C1 segment of cervical spinal cord (tissue), 14 donors: ENCODE measurements around the gene TGM5.
"Not testable (repeated sequence)": the region's sequence is repeated elsewhere in the genome, so short reads cannot be mapped to it uniquely, and the experiment has no call there.

Source experiments
- DNase-seq, 14 donors: peaks; one replicate each; lab custom pipeline; 2025; lab: John Stamatoyannopoulos, UW

Gene TGM5

DNA sequence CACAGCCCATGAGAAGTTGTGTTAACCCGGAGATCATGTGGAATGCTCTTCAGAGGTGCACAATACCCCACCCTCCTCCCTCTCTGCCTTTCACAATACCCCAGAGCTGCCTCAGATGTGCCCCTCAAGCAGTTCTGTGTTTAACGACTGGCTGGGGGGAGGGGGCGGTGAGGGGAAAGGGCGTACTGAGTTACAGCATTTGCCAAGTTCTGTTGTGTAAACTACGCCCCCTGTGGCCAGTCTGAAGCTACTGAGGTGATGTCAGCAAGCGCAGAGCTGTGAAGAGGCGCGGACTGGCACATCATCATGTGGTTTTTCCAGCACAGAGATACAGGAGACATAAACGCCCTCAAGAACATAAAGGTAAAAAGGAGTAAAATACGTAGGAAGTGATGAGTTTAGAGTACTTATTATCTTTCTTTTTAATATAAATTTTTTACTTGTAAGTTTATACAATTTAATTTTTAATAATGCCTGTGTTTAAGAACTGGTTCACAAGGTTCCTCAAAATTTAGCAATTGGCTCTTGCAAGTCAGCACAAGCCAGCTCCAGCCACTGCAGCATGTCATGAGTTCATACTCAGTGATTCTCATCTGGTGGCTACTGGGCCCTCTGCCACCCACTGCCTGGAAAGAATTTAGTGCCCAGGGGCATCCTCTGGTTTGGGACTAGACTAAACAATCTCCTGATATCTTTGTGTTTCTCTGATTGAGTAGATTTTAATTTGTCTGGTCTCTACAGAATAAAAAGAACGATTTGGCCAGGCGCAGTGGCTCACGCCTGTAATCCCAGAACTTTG, 47.6 kb downstream of the TGM5 start:
- DNase-seq, result no peak

DNA sequence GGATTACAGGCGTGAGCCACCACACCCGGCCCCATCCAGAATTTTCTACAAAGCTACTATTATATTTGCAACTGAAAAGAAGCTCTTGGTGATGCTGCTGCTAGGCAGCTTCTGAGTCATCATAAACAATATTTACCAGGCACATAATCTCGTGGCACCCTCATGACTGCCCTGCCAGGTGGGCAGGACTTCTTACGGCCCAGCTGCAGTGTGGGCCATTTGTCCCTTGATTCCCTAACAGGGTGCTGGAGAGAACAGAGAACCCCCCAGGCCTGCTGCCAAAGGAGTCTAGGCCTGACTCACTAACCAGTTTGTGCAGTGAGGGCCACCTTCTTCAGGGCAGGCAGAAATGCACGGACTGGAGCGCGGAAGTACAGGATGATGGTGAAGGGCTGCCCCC, 50.8 kb downstream of the TGM5 start:
- DNase-seq, result no peak

DNA sequence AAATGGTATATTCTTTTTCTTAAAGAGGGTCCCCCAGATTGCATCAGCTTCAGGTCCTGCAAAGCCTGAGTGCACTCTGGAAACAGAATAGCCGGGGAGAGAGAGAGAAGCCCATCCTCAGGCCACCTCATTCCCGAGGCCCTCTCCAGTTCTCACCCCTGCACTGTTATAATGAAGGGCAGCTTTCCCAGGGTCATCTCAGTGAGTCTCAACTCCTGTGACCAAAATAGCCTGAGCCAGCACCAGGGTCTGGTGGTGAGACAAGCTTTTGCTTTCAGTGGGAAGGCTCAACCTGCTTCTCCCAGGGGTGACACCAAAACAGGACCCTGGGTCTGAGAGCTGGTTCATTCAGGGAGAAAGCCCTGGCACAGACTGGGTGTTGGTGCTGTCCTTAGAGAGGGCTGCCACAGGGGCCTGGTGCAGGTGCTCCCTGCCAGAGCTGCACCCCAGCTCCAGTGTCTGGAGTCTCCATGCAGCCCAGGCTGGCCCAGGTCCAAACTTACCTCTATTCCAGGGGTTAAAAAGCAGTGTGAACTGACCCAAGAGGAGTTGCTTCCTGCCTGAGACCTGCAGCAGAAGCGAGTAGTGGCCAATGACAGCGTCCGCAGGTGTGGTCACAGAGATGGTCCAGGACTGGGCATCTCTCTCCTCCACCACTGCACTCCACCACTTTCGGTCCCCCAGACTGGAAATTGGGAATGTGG, 52.0 kb downstream of the TGM5 start:
- no peak for DNase-seq

DNA sequence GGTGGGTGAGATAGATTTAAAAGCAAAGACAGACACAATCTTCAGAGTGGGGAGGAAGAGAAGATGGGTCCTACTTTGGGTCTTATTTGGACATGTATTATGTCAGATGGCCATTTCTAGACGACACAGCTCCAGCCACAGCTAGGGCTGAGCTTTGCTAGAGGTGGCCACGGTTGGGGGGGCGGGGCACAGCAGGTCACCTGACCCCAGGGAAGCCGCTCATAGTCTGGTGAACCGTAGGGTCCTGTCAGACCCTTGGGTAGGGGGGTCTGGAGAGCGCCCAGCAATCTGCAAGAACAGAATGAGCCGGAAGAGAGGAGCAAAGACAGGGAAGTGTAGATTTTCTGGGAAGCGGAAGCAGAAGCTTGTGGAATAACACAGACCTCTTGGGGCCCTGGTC, 52.6 kb downstream of the TGM5 start:
- no peak for DNase-seq

DNA sequence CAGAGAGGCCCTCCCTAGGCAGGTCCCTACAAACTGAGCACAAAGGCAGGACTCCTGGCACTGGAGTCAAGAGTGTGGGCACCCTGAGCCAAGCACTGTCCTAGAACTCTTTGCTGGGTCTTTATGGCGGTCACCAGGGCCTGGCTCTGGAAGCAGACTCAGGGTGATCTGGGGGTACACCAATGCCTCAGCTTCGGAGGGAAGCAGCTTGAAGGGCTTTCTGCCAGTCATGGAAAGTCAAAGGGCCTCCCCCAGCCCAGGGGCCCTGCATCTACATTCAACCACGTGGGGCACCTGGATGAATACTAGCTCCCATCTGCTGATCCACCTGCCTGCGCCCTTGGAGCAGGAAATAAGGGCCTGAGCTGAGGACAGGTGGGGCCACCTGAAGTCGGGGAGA, 53.3 kb downstream of the TGM5 start:
- DNase-seq, result no peak

DNA sequence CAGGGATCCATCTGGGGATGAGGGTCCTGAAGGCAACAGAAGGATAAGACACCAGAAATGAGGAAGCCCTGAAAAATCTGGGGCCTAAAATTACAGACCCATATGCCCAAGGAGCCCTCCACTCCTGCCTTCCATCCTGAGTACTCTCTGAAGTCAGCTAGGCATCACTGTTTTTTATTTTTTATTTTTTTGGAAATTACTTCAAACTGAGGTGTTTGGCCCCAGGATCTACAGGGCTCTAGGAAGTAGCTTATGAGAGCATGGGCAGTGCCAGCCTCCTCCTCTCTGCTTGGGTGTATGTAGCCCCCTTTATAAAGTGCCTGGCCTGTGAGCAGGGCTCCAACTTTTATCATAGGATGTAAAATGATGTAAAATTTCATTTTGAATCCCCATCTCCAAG, 53.8 kb downstream of the TGM5 start:
- no peak for DNase-seq

DNA sequence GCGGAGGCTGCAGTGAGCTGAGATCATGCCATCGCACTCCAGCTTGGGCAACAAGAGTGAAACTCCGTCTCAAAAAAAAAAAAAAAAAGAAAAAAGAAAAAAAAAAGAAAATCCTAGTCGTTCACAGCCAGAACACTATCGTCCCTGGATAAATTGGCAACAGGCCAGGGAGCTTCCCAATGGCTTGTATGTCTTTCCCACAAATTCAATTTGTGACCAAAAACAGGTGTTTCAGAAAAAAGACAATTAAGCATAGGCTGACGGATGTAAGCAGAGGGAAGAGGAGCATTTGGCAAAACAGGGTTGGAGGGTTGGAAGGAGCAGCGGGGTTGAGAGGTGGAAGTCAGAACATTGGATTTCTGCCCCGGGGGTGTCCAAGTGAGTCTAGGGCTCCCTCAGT, 54.4 kb downstream of the TGM5 start:
- DNase-seq, result no peak

DNA sequence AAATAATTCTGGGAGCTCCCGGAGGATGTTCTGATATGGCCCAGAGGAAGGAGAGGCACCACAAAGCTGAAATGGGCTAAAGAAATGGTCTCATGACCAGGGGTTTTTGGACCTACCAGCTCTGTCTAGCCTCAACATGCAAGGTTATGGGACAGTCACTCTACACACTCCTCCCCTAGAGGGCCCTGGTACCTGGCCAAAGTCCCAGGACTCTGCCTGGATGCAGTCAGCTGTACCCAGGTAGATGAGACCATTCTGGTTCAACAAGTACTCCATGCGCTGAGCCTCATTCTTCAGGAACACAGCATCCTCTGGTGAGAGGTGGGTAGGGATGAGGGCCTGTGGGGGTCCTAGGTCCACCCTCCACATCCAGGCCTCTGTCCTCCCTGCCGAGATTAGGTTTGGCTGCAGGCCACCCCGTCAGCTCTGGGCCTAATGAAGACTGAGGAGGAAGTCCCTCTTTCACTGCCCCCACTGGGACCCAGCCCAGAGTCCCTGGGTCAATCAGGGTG, 55.4 kb downstream of the TGM5 start:
- no peak for DNase-seq

DNA sequence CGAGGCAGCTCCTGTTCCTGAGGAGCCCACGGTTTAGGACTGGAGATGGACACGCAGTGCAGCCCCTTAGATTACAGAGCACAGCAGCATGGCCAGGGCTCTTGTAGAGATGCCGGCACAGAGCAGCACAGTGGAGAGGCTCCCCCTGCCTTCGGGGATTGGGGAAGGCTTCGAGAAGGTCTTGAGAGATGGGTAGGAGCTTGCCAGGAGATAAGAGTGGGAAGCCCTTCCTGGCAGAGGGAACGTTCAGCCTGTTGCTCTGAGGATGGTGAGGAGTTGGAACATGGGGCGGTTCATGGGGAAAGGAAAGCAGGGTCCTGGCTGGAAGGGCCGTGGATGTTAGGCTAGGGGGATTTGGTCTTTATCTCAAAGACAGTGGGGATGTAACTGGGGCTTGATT, 55.9 kb downstream of the TGM5 start:
- DNase-seq, result no peak

DNA sequence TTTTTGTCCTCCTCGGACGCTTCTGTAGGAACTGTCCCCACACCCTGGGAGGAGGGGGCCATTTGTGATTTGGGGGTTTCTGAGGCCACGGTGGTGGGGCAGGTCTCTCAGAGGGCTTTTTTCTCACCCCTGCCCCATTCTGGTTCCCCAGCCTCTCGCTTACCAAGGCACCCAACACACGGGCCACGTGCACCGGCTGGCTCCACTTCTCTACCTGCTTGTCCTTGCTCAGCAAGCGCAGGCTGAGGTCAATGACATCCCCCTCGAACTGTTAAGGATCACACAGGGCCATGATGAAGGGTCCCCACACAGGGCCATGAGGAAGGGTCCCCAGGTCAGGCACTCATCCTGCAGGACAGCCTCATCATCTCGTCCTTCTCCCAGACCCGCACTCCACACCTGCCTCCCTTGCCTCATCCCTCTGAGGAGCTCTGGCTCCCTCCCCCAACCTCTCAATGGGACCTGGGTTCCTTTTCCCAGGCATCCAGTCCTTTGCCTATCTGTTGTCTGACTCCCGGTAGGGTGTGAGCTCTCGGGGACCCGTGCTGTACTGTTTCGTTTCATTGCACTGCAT, 56.5 kb downstream of the TGM5 start:
- no peak for DNase-seq

DNA sequence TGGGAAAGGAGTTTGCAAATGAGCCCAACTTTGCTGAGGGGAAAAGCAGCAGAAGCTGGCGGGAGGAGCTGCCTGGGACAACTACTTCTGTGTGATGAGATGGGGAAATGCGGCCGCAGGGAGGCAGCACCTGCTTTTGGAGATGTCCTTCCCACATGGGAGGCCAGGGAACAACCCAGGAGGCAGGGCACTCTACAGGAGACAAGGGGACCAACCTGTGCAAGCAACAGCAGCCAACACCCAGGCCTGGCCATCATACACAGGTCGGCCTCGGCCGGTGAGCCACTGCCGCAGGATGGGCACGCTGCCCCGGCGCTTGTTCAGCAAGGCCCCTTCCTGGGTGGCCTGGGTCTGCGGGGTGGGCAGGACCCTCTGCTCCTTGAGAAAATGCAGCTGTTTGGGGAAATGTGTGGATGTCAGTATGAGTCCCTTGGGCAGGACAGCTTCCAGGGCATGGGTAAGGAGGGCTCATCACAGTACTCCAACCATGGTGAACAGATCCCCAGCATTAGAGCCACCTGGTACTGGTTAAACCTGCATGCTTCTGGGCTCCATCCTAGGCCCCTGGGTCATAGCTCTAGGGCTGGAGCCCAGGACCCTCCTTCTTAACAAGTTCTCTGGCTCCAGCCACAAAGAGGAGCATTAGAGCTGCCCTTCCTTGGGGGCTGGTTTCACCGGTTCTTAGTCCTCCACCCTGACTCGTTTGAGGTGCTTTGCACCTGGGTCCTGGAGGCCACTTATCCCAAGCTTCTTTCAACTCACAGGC, 57.5 kb downstream of the TGM5 start:
- no peak for DNase-seq

DNA sequence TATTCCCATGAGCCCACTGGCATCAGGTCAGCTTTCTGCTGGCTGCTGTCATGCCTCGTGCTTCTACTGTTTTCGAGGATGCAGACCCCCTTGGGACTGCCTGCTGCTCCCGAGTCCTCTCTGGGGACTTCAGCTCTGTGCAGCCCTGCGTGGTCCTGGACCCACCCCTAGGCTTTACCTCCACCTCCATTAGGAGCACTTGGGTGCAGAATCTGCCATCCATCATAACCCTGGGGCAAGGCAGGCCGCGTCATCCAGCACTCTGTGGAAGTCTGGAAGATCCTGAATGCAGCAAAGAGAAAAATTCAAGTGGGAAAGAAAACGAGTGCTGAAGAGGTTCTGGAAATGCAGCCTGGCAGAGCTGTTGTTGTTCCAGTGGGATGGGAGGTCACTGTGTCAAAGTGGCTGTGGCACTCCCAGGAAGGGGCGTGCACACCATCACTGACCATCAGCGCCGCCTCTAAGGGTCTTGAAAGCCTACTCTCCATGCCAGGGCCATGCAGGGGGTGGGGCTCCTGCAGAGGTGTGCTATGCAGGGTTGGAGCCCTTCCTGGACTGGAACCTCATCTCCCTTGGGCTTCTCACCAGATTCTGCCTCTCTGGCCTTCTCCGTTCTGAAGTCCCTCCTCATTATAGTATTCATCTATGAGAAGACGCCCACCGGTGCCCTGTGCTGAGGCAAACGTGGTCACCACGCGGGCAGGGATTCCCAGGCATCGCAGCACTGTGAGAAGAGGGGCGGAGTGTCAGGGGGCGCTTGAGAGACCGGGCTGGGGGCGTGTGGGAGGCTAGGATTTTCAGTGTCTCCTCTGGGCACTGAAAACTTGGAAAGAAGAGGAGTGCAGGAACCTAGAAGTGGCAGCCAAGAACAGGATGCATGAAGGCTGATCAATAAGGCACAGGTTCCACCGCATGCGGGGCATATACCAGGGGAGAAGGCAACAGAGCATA, 58.4 kb downstream of the TGM5 start:
- DNase-seq, result no peak

DNA sequence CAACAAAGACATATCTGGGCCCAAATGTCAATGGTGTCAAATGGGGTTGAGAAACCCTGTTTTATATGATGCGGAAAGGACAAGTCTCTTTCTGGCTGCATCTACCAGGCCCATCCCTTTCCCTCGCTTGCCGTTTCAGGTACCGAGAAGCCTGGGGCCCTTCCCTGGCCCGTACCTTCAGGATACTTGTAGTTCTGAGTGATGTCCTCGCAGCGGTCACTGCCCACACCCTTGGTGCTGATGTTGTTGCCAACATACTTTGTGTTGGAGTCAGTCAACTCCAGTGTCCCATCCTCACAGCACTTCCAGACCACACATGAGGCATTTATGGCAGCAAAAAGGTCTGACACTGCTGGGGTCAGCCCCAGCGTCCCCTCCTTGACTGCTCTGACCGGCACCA, 59.7 kb downstream of the TGM5 start:
- no peak for DNase-seq

DNA sequence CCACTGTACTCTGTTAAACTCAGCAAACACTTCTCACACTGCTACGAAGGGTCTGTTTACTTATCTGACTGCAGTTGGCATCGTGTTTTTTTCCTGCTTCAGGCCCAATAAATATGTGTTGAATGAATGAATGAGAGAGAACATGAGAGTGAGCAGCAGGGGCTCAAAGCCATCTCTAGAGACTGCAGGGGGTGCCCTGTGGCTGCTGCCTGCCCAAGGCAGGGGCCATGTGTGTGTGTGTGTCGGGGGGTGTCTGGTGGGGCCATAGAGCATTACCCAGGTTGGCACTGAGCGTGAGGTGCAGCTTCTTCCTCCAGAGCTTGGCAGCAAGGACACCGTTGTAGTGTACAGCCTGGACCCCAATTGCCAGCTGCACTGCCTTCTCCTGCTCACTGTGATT, 60.7 kb downstream of the TGM5 start:
- DNase-seq, result no peak

DNA sequence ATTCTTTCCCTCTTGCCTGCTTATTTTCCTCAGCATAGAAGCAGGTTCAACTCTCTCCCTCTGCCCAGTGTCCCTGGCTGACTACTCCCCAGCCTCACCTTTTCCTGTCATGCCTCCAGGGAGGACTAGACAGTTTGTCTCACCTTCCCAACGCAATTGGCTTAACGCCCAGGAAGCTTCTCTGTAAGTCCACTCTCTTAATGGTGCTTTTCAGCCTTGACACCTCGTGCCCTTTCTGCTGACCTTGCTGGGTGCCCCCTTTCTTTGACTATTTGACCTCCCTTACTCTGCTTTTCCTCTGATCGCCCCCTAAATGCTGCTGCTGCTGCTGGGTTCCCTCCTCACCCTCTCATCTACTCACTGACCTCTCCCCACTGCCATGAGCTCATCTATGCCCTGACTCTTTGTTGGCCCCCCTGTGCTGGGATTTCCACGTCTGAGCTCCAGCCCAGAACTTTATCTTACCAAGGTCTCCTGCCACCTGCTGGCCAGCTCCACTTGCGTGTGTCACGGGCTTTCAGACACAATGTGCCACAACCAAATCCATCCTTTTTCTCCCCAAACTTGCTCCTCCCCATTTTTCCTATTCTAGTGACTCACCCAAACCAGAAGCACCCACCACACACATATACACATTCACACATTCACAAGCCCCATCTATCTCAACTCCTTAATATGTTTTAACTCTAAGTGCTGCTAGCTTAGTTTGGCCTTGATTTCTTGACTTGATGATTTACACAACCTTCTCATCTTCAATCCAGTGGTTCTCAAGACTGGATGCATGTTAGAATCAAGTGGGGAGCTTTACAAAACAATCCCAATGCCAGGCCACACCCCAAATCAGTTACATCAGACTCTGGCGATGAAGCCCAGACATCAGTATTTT, 62.5 kb downstream of the TGM5 start:
- peak in 2 of 14 donors; percentile 4 to 11 for DNase-seq

DNA sequence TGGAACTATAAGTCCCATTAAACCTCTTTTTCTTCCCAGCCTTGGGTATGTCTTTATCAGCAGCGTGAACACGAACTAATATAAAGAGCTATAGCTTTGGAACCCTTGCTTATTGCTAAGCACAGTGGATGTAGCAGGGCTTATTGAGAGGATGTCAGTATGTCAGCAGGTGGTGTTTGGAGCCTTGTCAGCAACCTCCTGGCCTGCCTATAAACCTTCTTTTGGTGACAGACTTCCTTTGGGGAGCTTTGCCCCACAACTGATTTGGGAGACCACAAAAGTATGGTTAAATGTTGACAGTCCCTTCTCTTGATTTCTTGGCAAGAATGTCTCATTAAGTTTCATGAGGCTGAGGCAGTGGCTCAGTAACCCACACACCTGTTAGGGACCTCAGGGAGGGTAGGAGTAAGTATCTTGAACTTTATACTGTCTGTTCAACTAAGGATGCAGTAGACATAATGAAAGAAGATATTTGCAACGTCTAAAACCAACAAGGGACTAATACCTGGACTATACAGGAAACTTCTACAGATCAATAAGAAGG, 66.7 kb downstream of the TGM5 start:
- DNase-seq, result no peak

DNA sequence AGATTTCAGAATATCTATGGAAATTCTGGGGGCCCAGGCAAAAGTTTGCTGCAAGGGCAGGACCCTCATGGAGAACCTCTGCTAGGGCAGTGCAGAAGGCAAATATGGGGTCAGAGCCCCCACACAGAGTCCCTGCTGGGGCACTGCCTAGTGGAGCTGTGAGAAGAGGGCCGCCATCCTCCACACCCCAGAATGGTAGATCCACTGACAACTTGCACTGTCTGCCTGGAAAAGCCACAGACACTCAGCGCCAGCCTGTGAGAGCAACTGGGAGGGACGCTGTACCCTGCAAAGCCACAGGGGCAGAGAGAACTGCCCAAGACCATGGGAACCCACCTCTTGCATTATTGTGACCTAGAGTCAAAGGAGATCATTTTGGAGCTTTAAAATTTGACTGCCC, 67.7 kb downstream of the TGM5 start:
- no peak for DNase-seq

DNA sequence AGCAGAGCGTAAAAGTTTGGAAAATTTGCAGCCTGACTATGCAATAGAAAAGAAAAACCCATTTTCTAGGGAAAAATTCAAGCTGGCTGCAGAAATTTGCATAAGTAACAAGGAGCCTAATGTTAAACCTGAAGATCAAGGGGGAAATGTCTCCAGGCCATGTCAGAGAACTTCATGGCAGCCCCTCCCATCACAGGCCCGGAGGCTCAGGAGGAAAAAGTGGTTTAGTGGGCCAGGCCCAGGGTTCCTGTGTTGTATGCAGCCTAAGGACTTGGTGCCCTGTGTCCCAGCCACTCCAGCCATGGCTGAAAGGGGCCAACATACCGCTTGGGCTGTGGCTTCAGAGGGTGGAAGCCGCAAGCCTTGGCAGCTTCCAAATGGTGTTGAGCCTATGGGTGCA, 68.2 kb downstream of the TGM5 start:
- not testable (repeated sequence) for DNase-seq

DNA sequence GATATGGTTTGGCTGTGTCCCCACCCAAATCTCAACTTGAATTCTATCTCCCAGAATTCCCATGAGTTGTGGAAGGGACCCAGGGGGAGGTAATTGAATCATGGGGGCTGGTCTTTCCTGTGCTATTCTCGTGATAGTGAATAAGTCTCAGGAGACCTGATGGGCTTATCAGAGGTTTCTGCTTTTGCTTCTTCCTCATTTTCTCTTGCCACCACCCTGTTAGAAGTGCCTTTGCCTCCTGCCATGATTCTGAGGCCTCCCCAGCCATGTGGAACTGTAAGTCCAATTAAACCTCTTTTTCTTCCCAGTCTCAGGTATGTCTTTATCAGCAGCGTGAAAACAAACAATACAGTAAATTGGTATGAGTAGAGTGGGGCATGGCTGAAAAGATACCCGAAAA, 69.0 kb downstream of the TGM5 start:
- DNase-seq, result not testable (repeated sequence)
